GM23338 (cell line): ENCODE data around the gene EP400. TPM values are rescaled to one million over a fixed set of nuclear protein-coding genes. Genes with fewer than 3 reads are reported as not detected.

Source experiments
- ATAC-seq: fragments of 200-7000 bp; cut with Tn5 transposase; 3 replicates; pipeline ENCODE4 v1.9.1; 2020
- DNase-seq: peaks from one replicate; pipeline ENCODE4 v3.0.0-alpha.2; 2015; ENCODE audit warnings: low spot score
- H2AFZ ChIP-seq: fragments of 200-600 bp; sonication (generic); 2 replicates; pipeline ENCODE4 v1.8.0; 2016; ENCODE audit warnings: antibody characterized with exemption, mild to moderate bottlenecking, moderate library complexity
- H3F3A ChIP-seq: fragments of 200-600 bp; sonication (generic); replicated peaks from 2 replicates; pipeline ENCODE4 v1.8.0; 2017; ENCODE audit warnings: antibody characterized with exemption, mixed run types, low read depth
- H3K27ac ChIP-seq: fragments of 200-600 bp; sonication (generic); 2 replicates; pipeline ENCODE4 v1.6.1; 2016; ENCODE audit warnings: low read depth
- H3K27me3 ChIP-seq: fragments of 200-600 bp; sonication (generic); 2 replicates; pipeline ENCODE4 v1.8.0; 2016; ENCODE audit warnings: mild to moderate bottlenecking, mixed run types, moderate library complexity; ENCODE audit not compliant: insufficient read depth
- H3K36me3 ChIP-seq: fragments of 200-600 bp; sonication (generic); 2 replicates; pipeline ENCODE4 v1.8.0; 2016; ENCODE audit warnings: mild to moderate bottlenecking; ENCODE audit not compliant: insufficient read depth
- H3K4me1 ChIP-seq: fragments of 200-600 bp; sonication (generic); 2 replicates; pipeline ENCODE4 v1.8.0; 2016; ENCODE audit warnings: mild to moderate bottlenecking, moderate library complexity; ENCODE audit not compliant: insufficient read depth
- H3K4me2 ChIP-seq: fragments of 200-600 bp; sonication (generic); 2 replicates; pipeline ENCODE4 v1.7.1; 2017; ENCODE audit warnings: mixed run types
- H3K4me3 ChIP-seq: fragments of 200-600 bp; sonication (generic); 2 replicates; pipeline ENCODE4 v1.6.1; 2016; ENCODE audit warnings: mixed run types
- H3K79me2 ChIP-seq: fragments of 200-600 bp; sonication (generic); replicated peaks from 2 replicates; pipeline ENCODE4 v1.8.0; 2017; ENCODE audit warnings: mild to moderate bottlenecking; ENCODE audit not compliant: insufficient read depth
- H3K9me2 ChIP-seq: fragments of 200-600 bp; sonication (generic); 2 replicates; pipeline ENCODE4 v1.8.0; 2017; ENCODE audit not compliant: insufficient read depth
- H4K20me1 ChIP-seq: fragments of 200-600 bp; sonication (generic); replicated peaks from 2 replicates; pipeline ENCODE4 v1.8.0; 2017; ENCODE audit warnings: mild to moderate bottlenecking; ENCODE audit not compliant: insufficient read depth
- H3K27ac Mint-ChIP-seq: 2 replicates; pipeline ENCODE4 v1.8.0; 2020; ENCODE audit warnings: inconsistent platforms, mild to moderate bottlenecking, moderate library complexity, mixed read lengths
- H3K27me3 Mint-ChIP-seq: 3 replicates; pipeline ENCODE4 v1.8.0; 2022; ENCODE audit warnings: low read depth, mild to moderate bottlenecking, moderate library complexity, mixed read lengths, inconsistent platforms; ENCODE audit not compliant: insufficient read depth, poor library complexity
- H3K36me3 Mint-ChIP-seq: 3 replicates; pipeline ENCODE4 v1.8.0; 2021; ENCODE audit warnings: low read depth, mild to moderate bottlenecking, inconsistent platforms, moderate library complexity, mixed read lengths
- H3K4me1 Mint-ChIP-seq: 3 replicates; pipeline ENCODE4 v1.8.0; 2020; ENCODE audit warnings: mild to moderate bottlenecking, inconsistent platforms, mixed read lengths
- H3K4me3 Mint-ChIP-seq: 3 replicates; pipeline ENCODE4 v1.8.0; 2021; ENCODE audit warnings: moderate library complexity, mild to moderate bottlenecking, inconsistent platforms, mixed read lengths
- H3K9me3 Mint-ChIP-seq: 3 replicates; pipeline ENCODE4 v1.8.0; 2020; ENCODE audit warnings: moderate library complexity, mild to moderate bottlenecking, inconsistent platforms, mixed read lengths
- CREB1 ChIP-seq: fragments of 250-450 bp; sonication (Bioruptor Pico); IDR thresholded peaks from 2 replicates; pipeline ENCODE4 v1.5.0; 2020; ENCODE audit warnings: low read depth, mild to moderate bottlenecking, moderate library complexity
- EZH2 ChIP-seq: fragments of 200-600 bp; sonication (generic); IDR thresholded peaks from one replicate; pipeline ENCODE4 v1.8.0; 2017; ENCODE audit warnings: antibody characterized with exemption, mild to moderate bottlenecking, low read depth; ENCODE audit not compliant: unreplicated experiment
- EZH2phosphoT487 ChIP-seq: fragments of 200-600 bp; sonication (generic); IDR thresholded peaks from one replicate; pipeline ENCODE4 v1.8.1; 2018; ENCODE audit warnings: antibody characterized with exemption; ENCODE audit not compliant: unreplicated experiment
- JUNB ChIP-seq: IDR thresholded peaks from one replicate; pipeline ENCODE4 v1.6.1; 2016; ENCODE audit warnings: antibody characterized with exemption; ENCODE audit not compliant: unreplicated experiment
- NANOG ChIP-seq: IDR thresholded peaks from 2 replicates; pipeline ENCODE4 v1.6.1; 2016; ENCODE audit warnings: antibody characterized with exemption, borderline replicate concordance
- ZNF114 ChIP-seq: fragments of 250-450 bp; sonication (Bioruptor Pico); IDR thresholded peaks from 2 replicates; pipeline ENCODE4 v1.5.0; 2020; ENCODE audit warnings: mild to moderate bottlenecking, moderate library complexity
- ZNF331 ChIP-seq: fragments of 250-450 bp; sonication (Bioruptor Pico); IDR thresholded peaks from 2 replicates; pipeline ENCODE4 v1.5.0; 2020; ENCODE audit warnings: low read depth, mild to moderate bottlenecking, moderate library complexity
- polyA plus RNA-seq: library from polyadenylated mRNA; unstranded; fragments of >200 nt; fragmentation: Nextera tagmentation; extraction: Ambion mirVana; gene quantifications from 2 replicates; pipeline ENCODE4 v1.2.1, GENCODE V29; 2016
- total RNA-seq: library from RNA; depleted of rRNA; stranded (reverse); fragments of >200 nt; shearing (Covaris generic); gene quantifications from 2 replicates; pipeline ENCODE4 v1.2.3, GENCODE V29; 2014
- TF ChIP-seq, protein P1 (sequence below): fragments of 250-450 bp; sonication (Bioruptor Pico); IDR thresholded peaks from 2 replicates; pipeline ENCODE4 v1.5.0; 2020; ENCODE audit warnings: mild to moderate bottlenecking, moderate library complexity
- TF ChIP-seq, protein P2 (sequence below): IDR thresholded peaks from 2 replicates; pipeline ENCODE4 v1.6.1; 2016; ENCODE audit warnings: antibody characterized with exemption
- TF ChIP-seq, protein P3 (sequence below): IDR thresholded peaks from one replicate; pipeline ENCODE4 v1.6.1; 2018; ENCODE audit warnings: antibody characterized with exemption; ENCODE audit not compliant: unreplicated experiment
- TF ChIP-seq, protein P4 (sequence below), 2 experiments: fragments of 200-600 bp in 1 of 2; sonication (generic) in 1 of 2; conservative IDR thresholded peaks; 2 replicates each; pipeline versions ENCODE4 v1.5.1 to v1.6.1; 2016 to 2017; ENCODE audit warnings: antibody characterized with exemption in 2 of 2, low read depth in 2 of 2, mild to moderate bottlenecking in 2 of 2, moderate library complexity in 1 of 2

The EP400 gene
- total and polyA plus RNA-seq, 2 experiments from 2014 or later: 26.3 to 57.2 TPM

DNA sequence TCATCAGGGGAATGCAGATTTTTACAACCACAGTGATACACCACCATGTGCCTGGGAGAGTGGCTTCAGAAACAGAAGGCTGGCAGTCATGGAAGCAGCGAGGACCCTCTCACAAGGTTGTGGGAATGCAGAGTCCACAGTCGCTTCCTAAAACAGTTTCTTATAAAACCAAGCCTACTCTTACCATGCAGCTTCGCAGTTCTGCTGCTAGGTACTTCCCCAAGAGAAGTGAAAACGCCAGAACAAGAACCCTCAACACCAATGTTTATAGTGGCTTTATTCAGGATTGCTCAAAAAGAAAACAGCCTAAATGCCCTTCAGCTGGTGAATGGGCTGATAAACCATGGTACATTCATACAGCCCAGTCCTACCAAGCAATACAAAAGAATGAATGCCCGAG is 107.2 kb downstream of the EP400 start:
- Mint-ChIP-seq H3K27ac (no peak overlapping the region), H3K36me3 (peaks cover 74% of the 10 kb centered on the region), H3K27me3 (peaks cover 3% of the 10 kb centered on the region), H3K4me3 (no peak overlapping the region), H3K4me1 (no peaks in the 10 kb centered on the region; the same call in 2 of the 3 replicates), H3K9me3 (no peaks in the 10 kb centered on the region)
- no peaks in the 10 kb centered on the region; the same call in 1 of the 2 replicates for H4K20me1 ChIP-seq
- H3K4me1 ChIP-seq: no peaks in the 10 kb centered on the region
- no peak overlapping the region for H3K27ac ChIP-seq
- DNase-seq (no peak), ATAC-seq (no peak)
- H3F3A ChIP-seq: no peaks in the 10 kb centered on the region
- no peak overlapping the region for H3K4me2 ChIP-seq
- H3K36me3 ChIP-seq: peaks cover 27% of the 10 kb centered on the region
- no peaks in the 10 kb centered on the region for H3K27me3 ChIP-seq
- H3K79me2 ChIP-seq: no peaks in the 10 kb centered on the region
- TF ChIP-seq ZNF114 (CRISPR knock-in tag) (no peak), EZH2 (no peak), JUNB (no peak), CREB1 (CRISPR knock-in tag) (no peak), EZH2phosphoT487 (no peak), ZNF331 (CRISPR knock-in tag) (no peak), NANOG (no peak)
- TF ChIP-seq, protein P1, sequence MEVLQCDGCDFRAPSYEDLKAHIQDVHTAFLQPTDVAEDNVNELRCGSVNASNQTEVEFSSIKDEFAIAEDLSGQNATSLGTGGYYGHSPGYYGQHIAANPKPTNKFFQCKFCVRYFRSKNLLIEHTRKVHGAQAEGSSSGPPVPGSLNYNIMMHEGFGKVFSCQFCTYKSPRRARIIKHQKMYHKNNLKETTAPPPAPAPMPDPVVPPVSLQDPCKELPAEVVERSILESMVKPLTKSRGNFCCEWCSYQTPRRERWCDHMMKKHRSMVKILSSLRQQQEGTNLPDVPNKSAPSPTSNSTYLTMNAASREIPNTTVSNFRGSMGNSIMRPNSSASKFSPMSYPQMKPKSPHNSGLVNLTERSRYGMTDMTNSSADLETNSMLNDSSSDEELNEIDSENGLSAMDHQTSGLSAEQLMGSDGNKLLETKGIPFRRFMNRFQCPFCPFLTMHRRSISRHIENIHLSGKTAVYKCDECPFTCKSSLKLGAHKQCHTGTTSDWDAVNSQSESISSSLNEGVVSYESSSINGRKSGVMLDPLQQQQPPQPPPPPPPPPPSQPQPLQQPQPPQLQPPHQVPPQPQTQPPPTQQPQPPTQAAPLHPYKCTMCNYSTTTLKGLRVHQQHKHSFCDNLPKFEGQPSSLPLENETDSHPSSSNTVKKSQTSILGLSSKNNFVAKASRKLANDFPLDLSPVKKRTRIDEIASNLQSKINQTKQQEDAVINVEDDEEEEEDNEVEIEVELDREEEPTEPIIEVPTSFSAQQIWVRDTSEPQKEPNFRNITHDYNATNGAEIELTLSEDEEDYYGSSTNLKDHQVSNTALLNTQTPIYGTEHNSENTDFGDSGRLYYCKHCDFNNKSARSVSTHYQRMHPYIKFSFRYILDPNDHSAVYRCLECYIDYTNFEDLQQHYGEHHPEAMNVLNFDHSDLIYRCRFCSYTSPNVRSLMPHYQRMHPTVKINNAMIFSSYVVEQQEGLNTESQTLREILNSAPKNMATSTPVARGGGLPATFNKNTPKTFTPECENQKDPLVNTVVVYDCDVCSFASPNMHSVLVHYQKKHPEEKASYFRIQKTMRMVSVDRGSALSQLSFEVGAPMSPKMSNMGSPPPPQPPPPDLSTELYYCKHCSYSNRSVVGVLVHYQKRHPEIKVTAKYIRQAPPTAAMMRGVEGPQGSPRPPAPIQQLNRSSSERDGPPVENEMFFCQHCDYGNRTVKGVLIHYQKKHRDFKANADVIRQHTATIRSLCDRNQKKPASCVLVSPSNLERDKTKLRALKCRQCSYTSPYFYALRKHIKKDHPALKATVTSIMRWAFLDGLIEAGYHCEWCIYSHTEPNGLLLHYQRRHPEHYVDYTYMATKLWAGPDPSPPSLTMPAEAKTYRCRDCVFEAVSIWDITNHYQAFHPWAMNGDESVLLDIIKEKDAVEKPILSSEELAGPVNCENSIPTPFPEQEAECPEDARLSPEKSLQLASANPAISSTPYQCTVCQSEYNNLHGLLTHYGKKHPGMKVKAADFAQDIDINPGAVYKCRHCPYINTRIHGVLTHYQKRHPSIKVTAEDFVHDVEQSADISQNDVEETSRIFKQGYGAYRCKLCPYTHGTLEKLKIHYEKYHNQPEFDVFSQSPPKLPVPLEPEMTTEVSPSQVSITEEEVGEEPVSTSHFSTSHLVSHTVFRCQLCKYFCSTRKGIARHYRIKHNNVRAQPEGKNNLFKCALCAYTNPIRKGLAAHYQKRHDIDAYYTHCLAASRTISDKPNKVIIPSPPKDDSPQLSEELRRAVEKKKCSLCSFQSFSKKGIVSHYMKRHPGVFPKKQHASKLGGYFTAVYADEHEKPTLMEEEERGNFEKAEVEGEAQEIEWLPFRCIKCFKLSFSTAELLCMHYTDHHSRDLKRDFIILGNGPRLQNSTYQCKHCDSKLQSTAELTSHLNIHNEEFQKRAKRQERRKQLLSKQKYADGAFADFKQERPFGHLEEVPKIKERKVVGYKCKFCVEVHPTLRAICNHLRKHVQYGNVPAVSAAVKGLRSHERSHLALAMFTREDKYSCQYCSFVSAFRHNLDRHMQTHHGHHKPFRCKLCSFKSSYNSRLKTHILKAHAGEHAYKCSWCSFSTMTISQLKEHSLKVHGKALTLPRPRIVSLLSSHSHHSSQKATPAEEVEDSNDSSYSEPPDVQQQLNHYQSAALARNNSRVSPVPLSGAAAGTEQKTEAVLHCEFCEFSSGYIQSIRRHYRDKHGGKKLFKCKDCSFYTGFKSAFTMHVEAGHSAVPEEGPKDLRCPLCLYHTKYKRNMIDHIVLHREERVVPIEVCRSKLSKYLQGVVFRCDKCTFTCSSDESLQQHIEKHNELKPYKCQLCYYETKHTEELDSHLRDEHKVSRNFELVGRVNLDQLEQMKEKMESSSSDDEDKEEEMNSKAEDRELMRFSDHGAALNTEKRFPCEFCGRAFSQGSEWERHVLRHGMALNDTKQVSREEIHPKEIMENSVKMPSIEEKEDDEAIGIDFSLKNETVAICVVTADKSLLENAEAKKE (CRISPR knock-in tag): no peak
- TF ChIP-seq, protein P2, sequence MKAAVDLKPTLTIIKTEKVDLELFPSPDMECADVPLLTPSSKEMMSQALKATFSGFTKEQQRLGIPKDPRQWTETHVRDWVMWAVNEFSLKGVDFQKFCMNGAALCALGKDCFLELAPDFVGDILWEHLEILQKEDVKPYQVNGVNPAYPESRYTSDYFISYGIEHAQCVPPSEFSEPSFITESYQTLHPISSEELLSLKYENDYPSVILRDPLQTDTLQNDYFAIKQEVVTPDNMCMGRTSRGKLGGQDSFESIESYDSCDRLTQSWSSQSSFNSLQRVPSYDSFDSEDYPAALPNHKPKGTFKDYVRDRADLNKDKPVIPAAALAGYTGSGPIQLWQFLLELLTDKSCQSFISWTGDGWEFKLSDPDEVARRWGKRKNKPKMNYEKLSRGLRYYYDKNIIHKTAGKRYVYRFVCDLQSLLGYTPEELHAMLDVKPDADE: no peak
- TF ChIP-seq, protein P3, sequence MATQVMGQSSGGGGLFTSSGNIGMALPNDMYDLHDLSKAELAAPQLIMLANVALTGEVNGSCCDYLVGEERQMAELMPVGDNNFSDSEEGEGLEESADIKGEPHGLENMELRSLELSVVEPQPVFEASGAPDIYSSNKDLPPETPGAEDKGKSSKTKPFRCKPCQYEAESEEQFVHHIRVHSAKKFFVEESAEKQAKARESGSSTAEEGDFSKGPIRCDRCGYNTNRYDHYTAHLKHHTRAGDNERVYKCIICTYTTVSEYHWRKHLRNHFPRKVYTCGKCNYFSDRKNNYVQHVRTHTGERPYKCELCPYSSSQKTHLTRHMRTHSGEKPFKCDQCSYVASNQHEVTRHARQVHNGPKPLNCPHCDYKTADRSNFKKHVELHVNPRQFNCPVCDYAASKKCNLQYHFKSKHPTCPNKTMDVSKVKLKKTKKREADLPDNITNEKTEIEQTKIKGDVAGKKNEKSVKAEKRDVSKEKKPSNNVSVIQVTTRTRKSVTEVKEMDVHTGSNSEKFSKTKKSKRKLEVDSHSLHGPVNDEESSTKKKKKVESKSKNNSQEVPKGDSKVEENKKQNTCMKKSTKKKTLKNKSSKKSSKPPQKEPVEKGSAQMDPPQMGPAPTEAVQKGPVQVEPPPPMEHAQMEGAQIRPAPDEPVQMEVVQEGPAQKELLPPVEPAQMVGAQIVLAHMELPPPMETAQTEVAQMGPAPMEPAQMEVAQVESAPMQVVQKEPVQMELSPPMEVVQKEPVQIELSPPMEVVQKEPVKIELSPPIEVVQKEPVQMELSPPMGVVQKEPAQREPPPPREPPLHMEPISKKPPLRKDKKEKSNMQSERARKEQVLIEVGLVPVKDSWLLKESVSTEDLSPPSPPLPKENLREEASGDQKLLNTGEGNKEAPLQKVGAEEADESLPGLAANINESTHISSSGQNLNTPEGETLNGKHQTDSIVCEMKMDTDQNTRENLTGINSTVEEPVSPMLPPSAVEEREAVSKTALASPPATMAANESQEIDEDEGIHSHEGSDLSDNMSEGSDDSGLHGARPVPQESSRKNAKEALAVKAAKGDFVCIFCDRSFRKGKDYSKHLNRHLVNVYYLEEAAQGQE: no peak
- TF ChIP-seq, protein P4, sequence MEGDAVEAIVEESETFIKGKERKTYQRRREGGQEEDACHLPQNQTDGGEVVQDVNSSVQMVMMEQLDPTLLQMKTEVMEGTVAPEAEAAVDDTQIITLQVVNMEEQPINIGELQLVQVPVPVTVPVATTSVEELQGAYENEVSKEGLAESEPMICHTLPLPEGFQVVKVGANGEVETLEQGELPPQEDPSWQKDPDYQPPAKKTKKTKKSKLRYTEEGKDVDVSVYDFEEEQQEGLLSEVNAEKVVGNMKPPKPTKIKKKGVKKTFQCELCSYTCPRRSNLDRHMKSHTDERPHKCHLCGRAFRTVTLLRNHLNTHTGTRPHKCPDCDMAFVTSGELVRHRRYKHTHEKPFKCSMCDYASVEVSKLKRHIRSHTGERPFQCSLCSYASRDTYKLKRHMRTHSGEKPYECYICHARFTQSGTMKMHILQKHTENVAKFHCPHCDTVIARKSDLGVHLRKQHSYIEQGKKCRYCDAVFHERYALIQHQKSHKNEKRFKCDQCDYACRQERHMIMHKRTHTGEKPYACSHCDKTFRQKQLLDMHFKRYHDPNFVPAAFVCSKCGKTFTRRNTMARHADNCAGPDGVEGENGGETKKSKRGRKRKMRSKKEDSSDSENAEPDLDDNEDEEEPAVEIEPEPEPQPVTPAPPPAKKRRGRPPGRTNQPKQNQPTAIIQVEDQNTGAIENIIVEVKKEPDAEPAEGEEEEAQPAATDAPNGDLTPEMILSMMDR (conservative IDR thresholded peaks at IDR 0.05; ENCODE audit: low read depth in 2 of 2): no peak
- H2AFZ ChIP-seq: no peak overlapping the region
- H3K9me2 ChIP-seq: no peaks in the 10 kb centered on the region
- no peak overlapping the region for H3K4me3 ChIP-seq
